ENCODE results near the gene E2F2.

GRCh38 chr1:23485002-23485332 is 46.1 kb downstream of the E2F2 start:
- no peak for TF ChIP-seq POLR2A (IDR thresholded peaks at IDR 0.05)
- TF ChIP-seq CTCF (IDR thresholded peaks at IDR 0.05), result no peak
